ENCODE data around the gene SMARCA1. TPM values are rescaled to one million over a fixed set of nuclear protein-coding genes. Genes with fewer than 3 reads are reported as not detected.

SMARCA1 gene
- polyA plus RNA-seq, 3 donors: 0.03 to 0.13 TPM; not detected in 1

- Histone ChIP-seq H3K27ac (ENCODE audit: low read depth in 1 of 2, low read length in 2 of 2) (peak overlapping the region in 1 of 2 donors; percentile 8), H3K4me1 (ENCODE audit: control insufficient read depth in 1 of 2, insufficient read depth in 2 of 2, low read length in 2 of 2) (peaks cover 11 to 14% of the 10 kb centered on the region in 2 donors), H3K4me2 (replicated peaks; ENCODE audit: extremely low read depth, low read length, poor library complexity, severe bottlenecking) (peak overlapping the region; percentile 30), H4K20me1 (ENCODE audit: insufficient read depth, low read length) (no peaks in the 10 kb centered on the region), H3K9ac (ENCODE audit: insufficient read depth, low read length, poor library complexity, severe bottlenecking) (no peak overlapping the region), H3K9me3 (replicated peaks in 1 of 2; ENCODE audit: control insufficient read depth in 1 of 2, insufficient read depth in 1 of 2, low read length in 2 of 2) (no peaks in the 10 kb centered on the region), H2AFZ (ENCODE audit: insufficient read depth, low read depth, low read length, poor library complexity, severe bottlenecking) (no peak overlapping the region), H3K36me3 (replicated peaks in 1 of 2; ENCODE audit: control insufficient read depth in 1 of 2, insufficient read depth in 2 of 2, low read length in 2 of 2) (peaks cover 9 to 40% of the 10 kb centered on the region in 2 donors), H3K27me3 (ENCODE audit: control insufficient read depth in 2 of 2, insufficient read depth in 2 of 2, low read length in 2 of 2) (no peaks in the 10 kb centered on the region), H3K4me3 (replicated peaks in 1 of 3; ENCODE audit: low read depth in 2 of 3, low read length in 3 of 3) (peak overlapping the region in 1 of 3 experiments; percentile 1), H3K79me2 (ENCODE audit: insufficient read depth, low read length) (no peaks in the 10 kb centered on the region)
- 0% methylated on average over 1 of the region's 3 CpGs for WGBS (ENCODE audit: insufficient coverage)
- peak; percentile 18 to 43 (median 35) for DNase-seq
- H3K27me3 Mint-ChIP-seq (ENCODE audit: low read depth in 3 of 3): no peaks in the 10 kb centered on the region
- intact Hi-C loops (cut with micrococcal nuclease): no loop called here
- H3K36me3 Mint-ChIP-seq: peaks cover 22 to 27% of the 10 kb centered on the region in 2 donors
- H3K4me3 Mint-ChIP-seq: no peak overlapping the region
- no peak for TF ChIP-seq CTCF (IDR thresholded peaks at IDR 0.05)
- H3K27ac Mint-ChIP-seq: no peak overlapping the region
- peaks cover 6% of the 10 kb centered on the region for H3K4me1 Mint-ChIP-seq
- peaks cover 0 to 2% (median 0%) of the 10 kb centered on the region in 7 donors for H3K9me3 Mint-ChIP-seq
These were observed 30.5 kb upstream of the SMARCA1 start for GRCh38 chrX:129553619-129554288.

- no peaks in the 10 kb centered on the region for H3K79me2 ChIP-seq (ENCODE audit: insufficient read depth, low read length)
- Mint-ChIP-seq H3K9me3 (no peaks in the 10 kb centered on the region), H3K36me3 (peaks cover 30% of the 10 kb centered on the region in 2 donors), H3K27me3 (ENCODE audit: low read depth in 3 of 3) (no peaks in the 10 kb centered on the region), H3K27ac (no peak overlapping the region), H3K4me1 (no peaks in the 10 kb centered on the region), H3K4me3 (no peak overlapping the region)
- H2AFZ ChIP-seq (ENCODE audit: insufficient read depth, low read depth, low read length, poor library complexity, severe bottlenecking): no peak overlapping the region
- H3K9ac ChIP-seq (ENCODE audit: insufficient read depth, low read length, poor library complexity, severe bottlenecking): no peak overlapping the region
- H3K36me3 ChIP-seq (replicated peaks in 1 of 2; ENCODE audit: control insufficient read depth in 1 of 2, insufficient read depth in 2 of 2, low read length in 2 of 2): peaks cover 5 to 39% of the 10 kb centered on the region in 2 donors
- intact Hi-C loops (cut with micrococcal nuclease): no loop called here
- no peak overlapping the region for H3K27ac ChIP-seq (ENCODE audit: low read depth in 1 of 2, low read length in 2 of 2)
- no peak for DNase-seq
- H4K20me1 ChIP-seq (ENCODE audit: insufficient read depth, low read length): no peaks in the 10 kb centered on the region
- peaks cover 7 to 11% of the 10 kb centered on the region in 2 donors for H3K4me1 ChIP-seq (ENCODE audit: control insufficient read depth in 1 of 2, insufficient read depth in 2 of 2, low read length in 2 of 2)
- H3K4me2 ChIP-seq (replicated peaks; ENCODE audit: extremely low read depth, low read length, poor library complexity, severe bottlenecking): no peak overlapping the region
- H3K9me3 ChIP-seq (replicated peaks in 1 of 2; ENCODE audit: control insufficient read depth in 1 of 2, insufficient read depth in 1 of 2, low read length in 2 of 2): no peaks in the 10 kb centered on the region
- H3K27me3 ChIP-seq (ENCODE audit: control insufficient read depth in 2 of 2, insufficient read depth in 2 of 2, low read length in 2 of 2): no peaks in the 10 kb centered on the region
- no peak overlapping the region for H3K4me3 ChIP-seq (replicated peaks in 1 of 3; ENCODE audit: low read depth in 2 of 3, low read length in 3 of 3)
- no peak for TF ChIP-seq CTCF (IDR thresholded peaks at IDR 0.05)
- WGBS (ENCODE audit: insufficient coverage): no CpG with 5 or more reads among the region's 1 CpG
These were observed 25.8 kb upstream of the SMARCA1 start for GRCh38 chrX:129549124-129549523.

Data from CD14-positive monocyte (primary cell).